GM23248 (cell line): Measurements from ENCODE around the gene CCDC28B.

Source experiments
- EZH2 ChIP-seq: fragments of 200-600 bp; sonication (generic); IDR thresholded peaks from 2 replicates; pipeline ENCODE4 v1.6.1; 2018; ENCODE audit warnings: antibody characterized with exemption, mild to moderate bottlenecking; ENCODE audit not compliant: insufficient read depth, poor library complexity, severe bottlenecking
- EZH2phosphoT487 ChIP-seq: fragments of 200-600 bp; sonication (generic); IDR thresholded peaks from 2 replicates; pipeline ENCODE4 v1.6.1; 2018; ENCODE audit warnings: antibody characterized with exemption, moderate library complexity, mild to moderate bottlenecking, low read depth; ENCODE audit not compliant: insufficient read depth

DNA sequence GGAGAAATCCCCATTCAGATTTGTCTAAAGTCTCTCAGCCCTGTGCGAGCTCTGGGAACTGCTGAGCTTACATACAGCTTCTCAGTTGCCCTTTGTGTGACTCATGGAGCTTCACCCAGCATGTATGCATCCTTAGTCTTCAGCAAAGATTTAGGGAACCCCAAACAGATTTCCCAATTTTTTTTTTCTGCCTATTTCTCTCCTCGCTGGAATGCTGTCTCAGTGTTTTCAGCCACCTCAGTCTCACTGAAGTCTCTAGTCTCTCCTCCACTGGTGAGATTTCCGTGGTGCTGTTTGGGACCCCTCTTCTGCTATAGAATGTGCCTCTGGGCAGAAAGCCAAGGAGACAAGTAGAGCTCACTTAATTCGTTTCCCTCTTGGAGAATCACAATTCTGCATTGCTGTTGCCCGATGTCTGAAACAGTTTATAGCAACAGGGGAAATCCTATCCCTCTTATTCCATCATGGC lies 49.0 kb upstream of the CCDC28B start:
- TF ChIP-seq EZH2 (no peak), EZH2phosphoT487 (no peak)
